ES-I3 (cell line): ENCODE measurements around the gene SRSF5.
"Not testable (repeated sequence)": the region's sequence is repeated elsewhere in the genome, so short reads cannot be mapped to it uniquely, and the experiment has no call there.

Experiments used
- H3K36me3 ChIP-seq: 2 replicates; pipeline ENCODE4 v1.6.1; 2013; ENCODE audit warnings: mild to moderate bottlenecking, low read length, control low read depth, moderate library complexity; ENCODE audit not compliant: insufficient read depth
- H3K4me1 ChIP-seq: 2 replicates; pipeline ENCODE4 v1.6.1; 2013; ENCODE audit warnings: mild to moderate bottlenecking, control low read depth, low read length; ENCODE audit not compliant: insufficient read depth
- H3K9ac ChIP-seq: 2 replicates; pipeline ENCODE4 v1.6.1; 2013; ENCODE audit warnings: low read depth, mild to moderate bottlenecking, low read length, moderate library complexity
- H3K9me3 ChIP-seq: 2 replicates; pipeline ENCODE4 v1.6.1; 2013; ENCODE audit warnings: mild to moderate bottlenecking, low read length, moderate library complexity; ENCODE audit not compliant: control insufficient read depth, insufficient read depth

The SRSF5 gene

DNA sequence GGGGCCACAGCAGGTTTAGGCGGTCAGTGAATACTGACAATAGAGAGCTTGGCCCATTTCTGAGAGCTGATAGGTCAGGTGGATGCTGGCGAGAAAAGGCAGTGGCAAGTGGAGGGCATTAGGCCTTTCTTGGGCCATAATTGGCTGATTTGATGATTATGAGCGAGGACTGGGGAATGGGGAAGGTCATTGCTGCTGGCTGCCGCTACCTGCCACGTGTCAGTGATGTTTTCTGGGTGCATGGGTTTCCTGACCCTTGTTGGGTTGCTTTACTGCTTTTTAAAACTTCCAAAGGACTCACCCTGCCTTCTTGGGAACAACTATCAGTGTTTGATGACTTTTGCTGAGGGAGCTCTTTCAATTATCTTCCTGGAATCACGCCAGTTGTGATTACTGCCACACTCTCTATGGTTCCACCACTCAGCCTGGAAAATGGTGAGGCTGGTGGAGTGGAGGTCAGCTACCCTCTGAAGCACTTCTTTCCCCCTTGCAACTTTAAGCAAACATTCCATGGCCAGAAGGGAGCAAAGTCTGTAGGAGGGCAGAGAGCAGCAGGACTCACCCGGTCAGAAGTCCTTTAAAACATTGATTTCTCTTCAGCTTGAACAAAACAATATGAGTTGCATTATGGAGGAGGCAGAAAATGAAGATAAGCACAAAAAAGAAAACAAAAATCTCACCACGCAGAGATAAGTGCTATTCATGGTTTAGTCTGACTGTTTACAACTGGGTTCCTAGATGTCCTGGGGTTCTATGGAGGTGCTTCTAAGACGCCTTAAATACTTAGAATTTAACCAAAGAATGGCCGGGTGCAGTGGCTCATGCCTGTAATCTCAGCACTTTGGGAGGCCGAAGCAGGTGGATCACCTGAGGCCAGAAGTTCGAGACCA, 42.2 kb downstream of the SRSF5 start:
- Histone ChIP-seq H3K9ac (no peak overlapping the region), H3K36me3 (no peaks in the 10 kb centered on the region), H3K9me3 (no peaks in the 10 kb centered on the region), H3K4me1 (no peaks in the 10 kb centered on the region)

DNA sequence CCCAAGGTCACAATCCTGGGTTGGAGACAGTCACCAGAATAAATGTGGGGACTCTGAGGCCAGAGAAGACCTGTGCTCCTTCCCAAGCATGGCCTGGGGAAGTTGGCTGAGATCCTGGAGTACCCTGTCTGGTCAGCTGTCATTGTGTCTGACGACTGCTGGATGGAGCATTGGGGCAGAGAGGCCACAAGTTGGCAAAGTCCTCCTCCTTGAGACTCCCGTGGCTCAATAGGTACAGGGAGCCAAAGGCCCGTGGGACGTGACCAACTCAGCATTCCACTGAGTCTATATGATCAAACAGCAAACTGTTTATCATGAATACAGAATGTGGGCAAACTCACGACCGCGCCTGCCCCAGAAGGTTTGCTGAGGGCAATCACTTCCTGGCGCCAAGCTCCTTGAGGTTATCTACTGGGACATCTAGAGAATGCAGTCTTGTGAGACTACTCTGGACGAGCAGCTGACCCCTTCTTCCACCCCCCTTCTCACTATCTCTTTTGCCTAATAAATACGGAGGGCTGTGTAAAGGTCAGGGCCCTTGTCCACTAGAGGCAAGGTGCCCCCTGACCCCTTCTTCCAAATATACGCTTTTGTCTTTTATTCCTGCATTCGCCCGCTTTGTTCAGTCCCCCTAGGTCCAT, 44.4 kb downstream of the SRSF5 start:
- Histone ChIP-seq H3K9me3 (no peaks in the 10 kb centered on the region), H3K4me1 (no peaks in the 10 kb centered on the region), H3K9ac (no peak overlapping the region), H3K36me3 (no peaks in the 10 kb centered on the region; the same call in 1 of the 2 replicates)

DNA sequence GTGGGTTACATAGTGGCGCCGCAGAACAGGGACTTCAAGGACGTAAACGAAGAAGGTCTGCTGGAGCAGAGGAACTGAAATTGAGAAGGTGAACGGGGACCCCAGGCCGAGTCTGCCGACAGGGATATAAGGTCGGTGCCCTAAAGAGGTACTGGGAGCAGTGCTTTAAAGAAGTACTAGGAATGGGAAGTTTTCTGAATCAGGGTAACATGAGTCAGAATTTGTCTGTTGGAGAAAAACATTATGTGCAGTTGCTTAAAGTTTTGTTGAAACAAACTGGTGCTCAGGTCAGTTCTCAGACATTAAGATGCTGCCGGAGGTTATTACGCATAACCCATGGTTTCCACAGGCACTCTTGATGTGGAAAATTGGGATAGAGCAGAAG, 44.9 kb downstream of the SRSF5 start:
- H3K36me3 ChIP-seq: no peaks in the 10 kb centered on the region; the same call in 1 of the 2 replicates
- no peak overlapping the region for H3K9ac ChIP-seq
- no peaks in the 10 kb centered on the region for H3K4me1 ChIP-seq
- no peaks in the 10 kb centered on the region for H3K9me3 ChIP-seq

GRCh38 chr14:69812711-69813110, 45.8 kb downstream of the SRSF5 start:
- Histone ChIP-seq H3K36me3 (no peaks in the 10 kb centered on the region; the same call in 1 of the 2 replicates), H3K9ac (no peak overlapping the region), H3K9me3 (no peaks in the 10 kb centered on the region), H3K4me1 (no peaks in the 10 kb centered on the region)

GRCh38 chr14:69813346-69813745, 46.4 kb downstream of the SRSF5 start:
- not testable (repeated sequence) for H3K9me3 ChIP-seq, H3K36me3 ChIP-seq, H3K4me1 ChIP-seq, H3K9ac ChIP-seq

DNA sequence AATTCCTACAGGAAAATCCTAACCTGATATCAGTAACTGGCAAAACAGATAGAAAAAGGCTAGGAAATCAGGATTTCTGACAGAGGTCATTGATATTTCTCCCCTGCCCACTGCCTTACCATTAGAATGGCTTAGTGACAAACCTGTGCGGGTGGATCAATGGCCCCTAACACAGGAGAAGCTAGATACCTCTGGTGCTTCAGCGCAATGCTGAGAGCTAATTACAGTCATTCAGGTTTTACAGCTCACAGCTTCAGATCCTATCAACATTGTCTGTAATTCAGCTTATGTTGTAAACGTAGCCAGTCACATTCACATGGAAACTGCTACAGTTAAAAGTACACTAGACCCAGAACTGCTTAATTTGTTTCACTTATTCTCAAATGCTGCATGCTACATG, 47.5 kb downstream of the SRSF5 start:
- H3K4me1 ChIP-seq: no peaks in the 10 kb centered on the region
- H3K36me3 ChIP-seq: no peaks in the 10 kb centered on the region; the same call in 1 of the 2 replicates
- no peak overlapping the region for H3K9ac ChIP-seq
- no peaks in the 10 kb centered on the region for H3K9me3 ChIP-seq

DNA sequence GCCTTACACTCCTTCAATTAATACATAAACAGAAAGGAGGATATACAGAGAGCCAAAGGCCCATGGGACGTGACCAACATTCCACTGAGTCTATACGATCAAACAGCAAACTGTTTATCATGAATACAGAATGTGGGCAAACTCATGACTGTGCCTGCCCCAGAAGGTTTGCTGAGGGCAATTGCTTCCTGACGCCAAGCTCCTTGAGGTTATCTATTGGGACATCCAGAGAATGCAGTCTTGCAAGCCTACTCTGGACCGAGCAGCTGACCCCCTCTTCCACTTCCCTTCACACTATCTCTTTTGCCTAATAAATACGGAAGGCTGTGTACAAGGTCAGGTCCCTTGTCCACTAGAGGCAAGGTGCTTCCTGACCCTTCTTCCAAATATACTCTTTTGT, 48.6 kb downstream of the SRSF5 start:
- Histone ChIP-seq H3K9ac (no peak overlapping the region), H3K9me3 (no peaks in the 10 kb centered on the region), H3K4me1 (no peaks in the 10 kb centered on the region), H3K36me3 (no peaks in the 10 kb centered on the region; the same call in 1 of the 2 replicates)

- Histone ChIP-seq H3K9me3 (no peaks in the 10 kb centered on the region), H3K4me1 (no peaks in the 10 kb centered on the region), H3K9ac (no peak overlapping the region), H3K36me3 (no peaks in the 10 kb centered on the region; the same call in 1 of the 2 replicates)
These were observed 49.3 kb downstream of the SRSF5 start for GRCh38 chr14:69816216-69816615.

DNA sequence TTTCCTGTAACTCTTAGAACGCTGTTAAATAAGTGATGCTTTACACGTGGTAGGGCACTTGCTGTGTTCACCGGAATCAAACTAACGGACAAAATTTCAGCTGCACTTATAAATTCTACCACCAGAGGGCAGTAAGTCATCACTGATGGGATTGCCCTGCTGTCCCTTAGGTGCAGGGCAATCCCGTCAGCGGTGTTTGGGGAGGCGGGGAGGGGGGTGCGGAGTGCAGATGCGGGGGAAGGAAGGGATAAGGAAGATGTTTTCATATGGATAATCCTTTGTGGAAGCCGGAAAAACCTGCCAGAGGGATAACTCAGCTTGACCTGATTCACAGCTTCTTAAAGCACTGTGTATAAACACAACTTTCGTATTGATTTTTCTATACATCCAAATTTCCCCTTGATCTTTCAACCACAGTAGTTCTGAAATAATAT, 51.8 kb downstream of the SRSF5 start:
- Histone ChIP-seq H3K36me3 (no peaks in the 10 kb centered on the region; the same call in 1 of the 2 replicates), H3K4me1 (no peaks in the 10 kb centered on the region), H3K9ac (no peak overlapping the region), H3K9me3 (no peaks in the 10 kb centered on the region)

DNA sequence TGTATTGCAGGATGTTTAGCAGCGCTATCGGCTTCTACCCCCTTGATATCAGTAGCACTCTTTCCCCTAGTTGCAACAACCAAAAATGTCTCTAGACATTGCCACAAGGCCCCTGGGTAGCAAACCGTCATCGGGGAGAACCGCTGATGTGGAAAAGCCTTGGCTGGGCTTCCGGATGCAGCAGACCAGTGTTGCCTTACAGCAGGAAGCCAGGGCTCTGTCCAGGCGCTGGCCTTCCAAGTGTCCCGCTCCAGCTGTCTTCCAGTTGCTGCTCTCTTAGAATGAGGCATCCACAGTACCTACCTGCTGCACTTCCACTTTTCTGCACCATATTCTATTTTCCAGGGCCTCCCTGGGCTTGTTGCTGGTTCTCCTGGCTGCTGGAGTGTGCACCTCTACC, 52.7 kb downstream of the SRSF5 start:
- H3K36me3 ChIP-seq: no peaks in the 10 kb centered on the region; the same call in 1 of the 2 replicates

GRCh38 chr14:69820991-69821390, 54.0 kb downstream of the SRSF5 start:
- Histone ChIP-seq H3K9ac (no peak overlapping the region), H3K4me1 (no peaks in the 10 kb centered on the region), H3K36me3 (no peaks in the 10 kb centered on the region), H3K9me3 (no peaks in the 10 kb centered on the region)

More for the DNA sequence above, 52.7 kb downstream of the SRSF5 start:
- no peaks in the 10 kb centered on the region for H3K9me3 ChIP-seq
- H3K9ac ChIP-seq: no peak overlapping the region
- H3K4me1 ChIP-seq: no peaks in the 10 kb centered on the region
